Neural cell (in vitro differentiated cells): ENCODE data around the gene AUNIP. TPM values are rescaled to one million over a fixed set of nuclear protein-coding genes. Genes with fewer than 3 reads are reported as not detected.

Experiments used
- H2AFZ ChIP-seq: fragments of 200-600, 300-800 bp; sonication (generic), shearing (Covaris generic); 2 replicates; pipeline ENCODE4 v1.6.0; 2014; ENCODE audit warnings: low read depth, mild to moderate bottlenecking, antibody characterized with exemption, low read length, moderate library complexity
- H3F3A ChIP-seq: fragments of 200-600 bp; shearing (Covaris generic); 2 replicates; pipeline ENCODE4 v1.6.1; 2016; ENCODE audit warnings: mild to moderate bottlenecking, moderate library complexity, mixed read lengths, antibody characterized with exemption, low read length; ENCODE audit not compliant: insufficient read depth, poor library complexity, severe bottlenecking
- H3K27ac ChIP-seq: fragments of 200-600, 300-800 bp; sonication (generic), shearing (Covaris generic); 2 replicates; pipeline ENCODE4 v1.5.1; 2014; ENCODE audit warnings: mild to moderate bottlenecking, low read length, moderate library complexity
- H3K27me3 ChIP-seq: fragments of 300-800, 200-600 bp; sonication (generic), shearing (Covaris generic); 2 replicates; pipeline ENCODE4 v1.6.0; 2014; ENCODE audit warnings: mild to moderate bottlenecking, low read depth, low read length, moderate library complexity; ENCODE audit not compliant: insufficient read depth
- H3K36me3 ChIP-seq: fragments of 300-800, 200-600 bp; sonication (generic), shearing (Covaris generic); 2 replicates; pipeline ENCODE4 v1.5.1; 2014; ENCODE audit warnings: mild to moderate bottlenecking, antibody characterized with exemption, low read length, moderate library complexity; ENCODE audit not compliant: insufficient read depth
- H3K4me2 ChIP-seq: fragments of 300-800, 200-600 bp; sonication (generic), shearing (Covaris generic); 2 replicates; pipeline ENCODE4 v1.6.0; 2014; ENCODE audit warnings: mild to moderate bottlenecking, low read length
- H3K4me3 ChIP-seq: fragments of 300-800, 200-600 bp; sonication (generic), shearing (Covaris generic); 2 replicates; pipeline ENCODE4 v1.5.1; 2014; ENCODE audit warnings: mild to moderate bottlenecking, low read length, moderate library complexity
- H3K79me2 ChIP-seq: fragments of 200-600 bp; shearing (Covaris generic); replicated peaks from 2 replicates; pipeline ENCODE4 v1.6.0; 2014; ENCODE audit warnings: mild to moderate bottlenecking, low read length, moderate library complexity; ENCODE audit not compliant: insufficient read depth
- H3K9ac ChIP-seq: fragments of 300-800, 200-600 bp; sonication (generic), shearing (Covaris generic); 2 replicates; pipeline ENCODE4 v1.6.1; 2016; ENCODE audit warnings: mild to moderate bottlenecking, low read length, mixed read lengths
- H3K9me2 ChIP-seq: fragments of 200-600 bp; shearing (Covaris generic); 2 replicates; pipeline ENCODE4 v1.6.1; 2016; ENCODE audit warnings: mild to moderate bottlenecking, low read length, mixed read lengths; ENCODE audit not compliant: insufficient read depth
- H3K9me3 ChIP-seq: fragments of 200-600, 300-800 bp; sonication (generic), shearing (Covaris generic); 2 replicates; pipeline ENCODE4 v1.6.1; 2016; ENCODE audit warnings: mild to moderate bottlenecking, mixed run types, low read length, moderate library complexity, mixed read lengths
- H4K20me1 ChIP-seq: fragments of 200-600 bp; shearing (Covaris generic); 2 replicates; pipeline ENCODE4 v1.6.1; 2016; ENCODE audit warnings: mild to moderate bottlenecking, mixed run types; ENCODE audit not compliant: insufficient read depth
- EP300 ChIP-seq: fragments of 450-650 bp; conservative IDR thresholded peaks from 2 replicates; pipeline ENCODE4 v1.6.1; 2014; ENCODE audit warnings: antibody characterized with exemption, mild to moderate bottlenecking, moderate library complexity; ENCODE audit not compliant: poor library complexity, severe bottlenecking
- EZH2 ChIP-seq: fragments of 200-600, 300-800 bp; shearing (Covaris generic), sonication (generic); IDR thresholded peaks from 2 replicates; pipeline ENCODE4 v1.6.1; 2014; ENCODE audit warnings: antibody characterized with exemption, low read length, borderline replicate concordance, mild to moderate bottlenecking; ENCODE audit not compliant: insufficient read depth, poor library complexity, severe bottlenecking
- MXI1 ChIP-seq: fragments of 450-650 bp; conservative IDR thresholded peaks from 2 replicates; pipeline ENCODE4 v1.6.1; 2014; ENCODE audit warnings: antibody characterized with exemption, mild to moderate bottlenecking; ENCODE audit not compliant: poor library complexity, severe bottlenecking
- POLR2AphosphoS5 ChIP-seq: IDR thresholded peaks from 2 replicates; pipeline ENCODE4 v1.6.1; 2012
- RAD21 ChIP-seq: fragments of 450-650 bp; conservative IDR thresholded peaks from 2 replicates; pipeline ENCODE4 v1.6.1; 2014; ENCODE audit warnings: antibody characterized with exemption, mild to moderate bottlenecking, moderate library complexity
- SMC3 ChIP-seq: fragments of 450-650 bp; conservative IDR thresholded peaks from 2 replicates; pipeline ENCODE4 v1.6.1; 2014; ENCODE audit warnings: antibody characterized with exemption, mild to moderate bottlenecking, moderate library complexity; ENCODE audit not compliant: poor library complexity
- TAF1 ChIP-seq: IDR thresholded peaks from 2 replicates; pipeline ENCODE4 v1.6.1; 2012; ENCODE audit warnings: low read depth
- polyA plus RNA-seq: library from polyadenylated mRNA; depleted of rRNA; stranded (reverse); fragments of >200 nt; gene quantifications from 2 replicates; pipeline ENCODE4 v1.2.3, GENCODE V29; 2014
- TF ChIP-seq, protein P1 (sequence below): fragments of 450-650 bp; IDR thresholded peaks from 2 replicates; pipeline ENCODE4 v1.5.1; 2014; ENCODE audit warnings: antibody characterized with exemption, mild to moderate bottlenecking, moderate library complexity; ENCODE audit not compliant: poor library complexity, severe bottlenecking
- TF ChIP-seq, protein P2 (sequence below): IDR thresholded peaks from 2 replicates; pipeline ENCODE4 v1.6.1; 2012; ENCODE audit warnings: borderline replicate concordance

AUNIP gene
- polyA plus RNA-seq, 1 donor from 2014 or later = 0.48 TPM

DNA sequence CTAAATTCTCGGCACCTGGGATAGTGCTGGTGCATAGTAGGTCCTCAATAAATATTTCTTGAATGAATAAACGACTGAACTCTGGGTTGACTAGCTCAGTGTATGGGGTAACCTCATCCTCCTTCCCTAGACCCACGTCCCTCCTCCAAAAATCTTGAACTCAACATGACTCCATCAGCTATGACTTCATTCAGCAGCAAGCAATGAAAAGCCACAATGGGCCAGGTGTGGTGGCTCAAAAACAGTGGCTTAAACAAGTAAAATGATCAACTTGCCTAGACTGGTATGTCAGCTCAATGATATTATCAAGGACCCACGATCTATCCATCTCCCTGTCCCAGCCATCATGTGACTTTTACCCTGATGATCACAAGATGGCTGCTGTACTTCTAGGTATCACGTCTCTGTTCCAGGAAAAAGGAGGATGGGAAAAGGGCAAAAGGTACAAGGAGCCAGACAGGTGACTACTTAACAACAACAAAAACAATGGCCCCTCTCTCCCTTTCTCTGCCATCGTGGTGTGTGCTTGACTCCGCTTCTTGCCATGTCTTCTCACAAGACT, 29.2 kb upstream of the AUNIP start:
- H3K9me3 ChIP-seq = no peaks in the 10 kb centered on the region
- no peak overlapping the region for H3K27ac ChIP-seq
- H3F3A ChIP-seq = no peaks in the 10 kb centered on the region
- H4K20me1 ChIP-seq = peaks cover 6% of the 10 kb centered on the region
- H3K36me3 ChIP-seq = peaks cover 14% of the 10 kb centered on the region
- TF ChIP-seq TAF1 = no peak
- no peak for TF ChIP-seq POLR2AphosphoS5
- TF ChIP-seq SMC3 = no peak
- TF ChIP-seq EZH2 = no peak
- TF ChIP-seq MXI1 = no peak
- TF ChIP-seq EP300 = no peak
- TF ChIP-seq, protein P1, sequence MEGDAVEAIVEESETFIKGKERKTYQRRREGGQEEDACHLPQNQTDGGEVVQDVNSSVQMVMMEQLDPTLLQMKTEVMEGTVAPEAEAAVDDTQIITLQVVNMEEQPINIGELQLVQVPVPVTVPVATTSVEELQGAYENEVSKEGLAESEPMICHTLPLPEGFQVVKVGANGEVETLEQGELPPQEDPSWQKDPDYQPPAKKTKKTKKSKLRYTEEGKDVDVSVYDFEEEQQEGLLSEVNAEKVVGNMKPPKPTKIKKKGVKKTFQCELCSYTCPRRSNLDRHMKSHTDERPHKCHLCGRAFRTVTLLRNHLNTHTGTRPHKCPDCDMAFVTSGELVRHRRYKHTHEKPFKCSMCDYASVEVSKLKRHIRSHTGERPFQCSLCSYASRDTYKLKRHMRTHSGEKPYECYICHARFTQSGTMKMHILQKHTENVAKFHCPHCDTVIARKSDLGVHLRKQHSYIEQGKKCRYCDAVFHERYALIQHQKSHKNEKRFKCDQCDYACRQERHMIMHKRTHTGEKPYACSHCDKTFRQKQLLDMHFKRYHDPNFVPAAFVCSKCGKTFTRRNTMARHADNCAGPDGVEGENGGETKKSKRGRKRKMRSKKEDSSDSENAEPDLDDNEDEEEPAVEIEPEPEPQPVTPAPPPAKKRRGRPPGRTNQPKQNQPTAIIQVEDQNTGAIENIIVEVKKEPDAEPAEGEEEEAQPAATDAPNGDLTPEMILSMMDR = no peak
- no peak for TF ChIP-seq RAD21
- TF ChIP-seq, protein P2, sequence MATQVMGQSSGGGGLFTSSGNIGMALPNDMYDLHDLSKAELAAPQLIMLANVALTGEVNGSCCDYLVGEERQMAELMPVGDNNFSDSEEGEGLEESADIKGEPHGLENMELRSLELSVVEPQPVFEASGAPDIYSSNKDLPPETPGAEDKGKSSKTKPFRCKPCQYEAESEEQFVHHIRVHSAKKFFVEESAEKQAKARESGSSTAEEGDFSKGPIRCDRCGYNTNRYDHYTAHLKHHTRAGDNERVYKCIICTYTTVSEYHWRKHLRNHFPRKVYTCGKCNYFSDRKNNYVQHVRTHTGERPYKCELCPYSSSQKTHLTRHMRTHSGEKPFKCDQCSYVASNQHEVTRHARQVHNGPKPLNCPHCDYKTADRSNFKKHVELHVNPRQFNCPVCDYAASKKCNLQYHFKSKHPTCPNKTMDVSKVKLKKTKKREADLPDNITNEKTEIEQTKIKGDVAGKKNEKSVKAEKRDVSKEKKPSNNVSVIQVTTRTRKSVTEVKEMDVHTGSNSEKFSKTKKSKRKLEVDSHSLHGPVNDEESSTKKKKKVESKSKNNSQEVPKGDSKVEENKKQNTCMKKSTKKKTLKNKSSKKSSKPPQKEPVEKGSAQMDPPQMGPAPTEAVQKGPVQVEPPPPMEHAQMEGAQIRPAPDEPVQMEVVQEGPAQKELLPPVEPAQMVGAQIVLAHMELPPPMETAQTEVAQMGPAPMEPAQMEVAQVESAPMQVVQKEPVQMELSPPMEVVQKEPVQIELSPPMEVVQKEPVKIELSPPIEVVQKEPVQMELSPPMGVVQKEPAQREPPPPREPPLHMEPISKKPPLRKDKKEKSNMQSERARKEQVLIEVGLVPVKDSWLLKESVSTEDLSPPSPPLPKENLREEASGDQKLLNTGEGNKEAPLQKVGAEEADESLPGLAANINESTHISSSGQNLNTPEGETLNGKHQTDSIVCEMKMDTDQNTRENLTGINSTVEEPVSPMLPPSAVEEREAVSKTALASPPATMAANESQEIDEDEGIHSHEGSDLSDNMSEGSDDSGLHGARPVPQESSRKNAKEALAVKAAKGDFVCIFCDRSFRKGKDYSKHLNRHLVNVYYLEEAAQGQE = no peak
- H3K27me3 ChIP-seq = no peaks in the 10 kb centered on the region
- no peak overlapping the region for H3K4me3 ChIP-seq
- H3K9me2 ChIP-seq = no peaks in the 10 kb centered on the region
- H2AFZ ChIP-seq = no peak overlapping the region
- H3K79me2 ChIP-seq = no peaks in the 10 kb centered on the region
- no peak overlapping the region for H3K4me2 ChIP-seq
- H3K9ac ChIP-seq = no peak overlapping the region

DNA sequence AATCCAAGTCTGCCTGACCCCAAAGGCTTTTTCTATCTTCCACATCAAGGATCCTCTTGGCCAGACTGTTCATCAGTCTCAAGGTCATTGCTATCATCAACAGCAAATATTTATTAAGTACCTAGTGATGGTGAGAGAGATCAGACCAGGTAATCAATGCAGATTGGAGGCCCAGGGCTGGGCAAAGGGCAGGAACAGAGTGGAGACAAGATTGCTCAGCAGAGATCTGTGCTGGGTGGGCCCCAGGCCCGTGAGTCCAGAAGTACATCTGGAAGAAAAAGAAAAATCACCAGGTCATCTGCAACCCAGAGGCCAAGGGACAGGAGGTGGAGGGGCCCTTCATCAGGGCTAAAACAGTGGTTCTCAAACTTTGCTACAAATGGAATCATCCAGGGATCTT, 26.3 kb upstream of the AUNIP start:
- H3K9ac ChIP-seq = no peak overlapping the region
- H3K79me2 ChIP-seq = no peaks in the 10 kb centered on the region
- no peaks in the 10 kb centered on the region for H3F3A ChIP-seq
- H3K9me3 ChIP-seq = no peaks in the 10 kb centered on the region
- TF ChIP-seq RAD21 = no peak
- no peak for TF ChIP-seq TAF1
- no peak for TF ChIP-seq EZH2
- no peak for TF ChIP-seq POLR2AphosphoS5
- TF ChIP-seq, protein P2 = no peak
- no peak for TF ChIP-seq MXI1
- H2AFZ ChIP-seq = no peak overlapping the region
- H3K4me3 ChIP-seq = no peak overlapping the region
- H3K27me3 ChIP-seq = no peaks in the 10 kb centered on the region
- no peaks in the 10 kb centered on the region for H3K9me2 ChIP-seq
- H3K4me2 ChIP-seq = no peak overlapping the region
- peaks cover 19% of the 10 kb centered on the region for H3K36me3 ChIP-seq
- H3K27ac ChIP-seq = no peak overlapping the region
- H4K20me1 ChIP-seq = peaks cover 3% of the 10 kb centered on the region
